ENCODE measurements around the gene MTIF3. TPM values are rescaled to one million over a fixed set of nuclear protein-coding genes. Genes with fewer than 3 reads are reported as not detected.

MTIF3 gene
- total RNA-seq, 1 donor from 2014 or later = 46.1 TPM

DNA sequence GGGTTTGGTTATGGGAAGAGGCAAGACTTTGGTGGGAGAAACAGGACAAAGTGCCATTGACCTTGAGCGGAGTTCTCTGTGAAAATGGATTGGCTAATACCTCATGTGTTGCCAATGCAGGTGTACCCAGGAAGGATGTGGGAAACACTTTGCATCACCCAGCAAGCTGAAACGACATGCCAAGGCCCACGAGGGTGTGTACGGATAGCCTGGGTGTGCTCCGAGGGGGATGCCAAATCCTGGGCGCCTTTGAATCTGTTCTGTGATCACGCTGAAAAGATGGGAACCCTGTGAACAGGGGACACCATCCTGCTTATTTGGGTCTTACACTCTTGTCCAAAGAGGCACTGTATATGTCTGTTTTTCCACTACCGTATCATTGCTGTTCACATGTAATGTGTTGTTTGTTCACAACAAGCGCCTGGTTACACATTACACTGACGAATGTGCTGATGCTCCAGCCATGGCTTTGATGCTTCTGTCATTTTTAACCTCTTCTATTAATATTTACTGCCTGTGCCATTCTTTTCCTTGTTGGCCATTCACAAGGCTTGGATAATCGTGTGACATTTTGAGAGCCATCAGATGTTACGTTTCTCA, 17.7 kb downstream of the MTIF3 start:
- H3K27me3 Mint-ChIP-seq (ENCODE audit: unreplicated experiment) = peaks cover 2% of the 10 kb centered on the region
- no peaks in the 10 kb centered on the region for H3K9me3 Mint-ChIP-seq (ENCODE audit: unreplicated experiment)

DNA sequence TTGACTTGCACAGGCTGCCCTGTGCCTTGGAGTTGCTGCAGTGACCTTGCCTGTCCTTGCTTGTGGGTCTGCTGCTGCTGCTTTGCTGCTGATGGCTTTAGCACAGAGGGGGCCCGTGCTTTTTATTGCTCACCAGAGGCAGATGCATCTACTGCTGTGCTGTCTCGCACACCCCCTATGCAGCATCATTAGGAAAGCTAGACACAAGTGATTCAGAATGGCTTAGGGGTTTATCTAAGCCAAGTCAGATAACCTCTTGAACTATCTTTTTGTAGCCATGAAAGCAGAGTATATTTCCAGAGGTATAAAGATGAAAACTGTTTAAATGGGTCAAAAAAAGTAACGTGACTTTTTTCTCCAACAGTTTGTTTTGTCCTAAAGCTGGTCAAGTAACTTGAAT, 18.2 kb downstream of the MTIF3 start:
- Mint-ChIP-seq H3K9me3 (ENCODE audit: unreplicated experiment) (no peaks in the 10 kb centered on the region), H3K4me3 (ENCODE audit: unreplicated experiment) (no peak overlapping the region), H3K27me3 (ENCODE audit: unreplicated experiment) (peaks cover 2% of the 10 kb centered on the region), H3K27ac (ENCODE audit: unreplicated experiment) (no peak overlapping the region), H3K4me1 (ENCODE audit: low read depth, unreplicated experiment) (no peaks in the 10 kb centered on the region), H3K36me3 (ENCODE audit: unreplicated experiment) (no peaks in the 10 kb centered on the region)
- DNase-seq = no peak
- TF ChIP-seq CTCF (IDR thresholded peaks at IDR 0.05; ENCODE audit: partially characterized antibody, unreplicated experiment) = no peak

More for the DNA sequence above, 17.7 kb downstream of the MTIF3 start:
- no peaks in the 10 kb centered on the region for H3K4me1 Mint-ChIP-seq (ENCODE audit: low read depth, unreplicated experiment)
- H3K4me3 Mint-ChIP-seq (ENCODE audit: unreplicated experiment) = no peak overlapping the region
- no peaks in the 10 kb centered on the region for H3K36me3 Mint-ChIP-seq (ENCODE audit: unreplicated experiment)
- H3K27ac Mint-ChIP-seq (ENCODE audit: unreplicated experiment) = no peak overlapping the region
- DNase-seq = no peak
- TF ChIP-seq CTCF (IDR thresholded peaks at IDR 0.05; ENCODE audit: partially characterized antibody, unreplicated experiment) = no peak

- DNase-seq = no peak
- peaks cover 3% of the 10 kb centered on the region for H3K9me3 Mint-ChIP-seq (ENCODE audit: unreplicated experiment)
- no peak for TF ChIP-seq CTCF (IDR thresholded peaks at IDR 0.05; ENCODE audit: partially characterized antibody, unreplicated experiment)
- H3K4me3 Mint-ChIP-seq (ENCODE audit: unreplicated experiment) = no peak overlapping the region
- H3K4me1 Mint-ChIP-seq (ENCODE audit: low read depth, unreplicated experiment) = peaks cover 17% of the 10 kb centered on the region
- no peak overlapping the region for H3K27ac Mint-ChIP-seq (ENCODE audit: unreplicated experiment)
- peaks cover 6% of the 10 kb centered on the region for H3K27me3 Mint-ChIP-seq (ENCODE audit: unreplicated experiment)
- H3K36me3 Mint-ChIP-seq (ENCODE audit: unreplicated experiment) = no peaks in the 10 kb centered on the region
Observed at GRCh38 chr13:27428160-27428559, 22.2 kb downstream of the MTIF3 start.

DNA sequence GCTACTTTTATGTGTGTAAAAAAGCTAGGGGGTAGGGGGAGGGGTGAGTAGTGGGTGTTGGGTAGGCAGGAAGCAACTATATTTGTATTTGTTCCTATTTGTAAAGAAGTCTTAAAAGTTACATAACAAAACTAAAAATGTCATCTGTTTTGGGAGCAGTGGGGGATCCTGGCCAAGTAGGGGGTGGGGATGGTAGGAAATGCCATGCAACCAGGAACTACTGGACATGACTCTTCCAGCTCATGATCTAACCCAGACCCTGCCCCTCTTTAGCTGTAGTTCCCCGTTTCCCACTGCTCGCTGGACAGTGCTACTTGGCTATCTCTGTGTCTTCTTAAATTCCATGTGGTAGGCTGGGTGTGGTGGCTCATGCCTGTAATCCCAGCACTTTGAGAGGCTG, 22.7 kb downstream of the MTIF3 start:
- Mint-ChIP-seq H3K9me3 (ENCODE audit: unreplicated experiment) (peaks cover 3% of the 10 kb centered on the region), H3K4me3 (ENCODE audit: unreplicated experiment) (no peak overlapping the region), H3K27me3 (ENCODE audit: unreplicated experiment) (peaks cover 6% of the 10 kb centered on the region), H3K4me1 (ENCODE audit: low read depth, unreplicated experiment) (peaks cover 17% of the 10 kb centered on the region), H3K27ac (ENCODE audit: unreplicated experiment) (no peak overlapping the region), H3K36me3 (ENCODE audit: unreplicated experiment) (no peaks in the 10 kb centered on the region)
- DNase-seq = no peak
- no peak for TF ChIP-seq CTCF (IDR thresholded peaks at IDR 0.05; ENCODE audit: partially characterized antibody, unreplicated experiment)

DNA sequence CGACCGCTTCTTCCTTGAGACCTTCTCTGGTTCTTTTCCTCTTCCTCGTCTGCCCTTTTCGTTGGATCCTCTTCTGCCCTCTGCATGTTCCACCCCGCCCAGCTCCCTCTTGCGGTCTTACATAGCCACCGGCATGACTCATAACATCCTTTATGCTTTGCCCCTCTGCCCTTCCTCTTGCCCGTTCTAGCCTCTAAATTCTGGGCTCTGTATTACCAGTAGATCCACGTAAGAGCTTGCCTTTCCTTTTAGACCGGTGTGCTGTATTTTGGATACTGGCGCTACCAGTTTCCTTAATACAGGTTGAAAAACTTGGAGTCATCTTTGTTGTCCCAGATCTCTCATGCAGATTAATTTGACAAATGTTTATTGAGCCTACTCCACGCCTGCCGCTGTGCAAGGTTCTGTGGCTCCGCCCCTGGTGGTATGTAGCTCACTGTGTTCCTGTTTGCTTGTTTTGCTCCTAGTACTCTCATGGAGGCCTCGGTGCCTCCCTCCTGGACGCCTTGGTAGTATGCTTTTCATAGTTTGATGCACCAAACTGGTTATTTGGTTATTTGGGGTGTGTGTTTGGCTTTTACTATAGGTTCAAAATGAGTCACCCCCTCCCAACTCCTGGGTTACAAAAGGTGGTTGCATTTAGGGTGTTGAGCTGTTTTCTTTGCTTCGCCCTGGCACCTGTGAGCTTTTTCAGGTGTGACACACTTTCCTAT, 24.3 kb downstream of the MTIF3 start:
- H3K36me3 Mint-ChIP-seq (ENCODE audit: unreplicated experiment) = no peaks in the 10 kb centered on the region
- peaks cover 8% of the 10 kb centered on the region for H3K27me3 Mint-ChIP-seq (ENCODE audit: unreplicated experiment)
- peak overlapping the region; percentile 85 for H3K4me3 Mint-ChIP-seq (ENCODE audit: unreplicated experiment)
- H3K4me1 Mint-ChIP-seq (ENCODE audit: low read depth, unreplicated experiment) = peaks cover 17% of the 10 kb centered on the region
- peak overlapping the region; percentile 56 for H3K27ac Mint-ChIP-seq (ENCODE audit: unreplicated experiment)
- H3K9me3 Mint-ChIP-seq (ENCODE audit: unreplicated experiment) = peaks cover 4% of the 10 kb centered on the region
- TF ChIP-seq CTCF (IDR thresholded peaks at IDR 0.05; ENCODE audit: partially characterized antibody, unreplicated experiment) = peak; percentile 11
- DNase-seq = peak; percentile 41
